CD4-positive, alpha-beta T cell treated with Interleukin-4 for 4 hours (primary cell): ENCODE results near the gene LYST.
A peak's percentile ranks its signal among the peaks of the same experiment; 100 is the strongest.

Experiments
- DNase-seq: peaks from one replicate; pipeline ENCODE4 v3.0.0-alpha.2; 2020

Gene LYST

DNA sequence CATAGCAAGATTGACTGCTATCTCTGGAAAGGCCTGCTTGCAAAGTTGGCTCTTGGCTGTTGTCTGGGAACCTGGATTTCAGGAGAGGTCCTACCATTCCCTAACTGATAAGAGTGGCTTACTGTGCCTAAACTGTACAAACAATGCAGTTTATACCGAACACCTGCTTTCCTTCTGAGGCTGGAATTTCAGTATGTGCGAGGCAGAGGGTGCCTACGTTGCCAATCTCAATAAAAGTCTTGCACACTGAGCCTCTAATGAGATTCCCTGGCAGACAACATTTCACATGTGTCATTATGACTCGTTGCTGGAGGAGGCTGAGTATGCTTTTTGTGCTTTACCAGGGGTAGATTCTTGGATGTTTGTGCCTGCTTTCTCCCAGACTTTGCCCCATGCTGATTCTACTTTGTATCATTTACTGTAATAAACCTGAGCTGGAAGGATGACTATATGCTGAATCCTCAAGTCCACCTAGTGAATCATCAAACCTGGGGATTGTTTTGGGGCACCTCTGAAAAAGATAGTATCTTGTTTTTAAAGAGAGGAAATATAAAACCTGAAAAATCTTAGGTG is 158.2 kb downstream of the LYST start:
- DNase-seq = no peak

DNA sequence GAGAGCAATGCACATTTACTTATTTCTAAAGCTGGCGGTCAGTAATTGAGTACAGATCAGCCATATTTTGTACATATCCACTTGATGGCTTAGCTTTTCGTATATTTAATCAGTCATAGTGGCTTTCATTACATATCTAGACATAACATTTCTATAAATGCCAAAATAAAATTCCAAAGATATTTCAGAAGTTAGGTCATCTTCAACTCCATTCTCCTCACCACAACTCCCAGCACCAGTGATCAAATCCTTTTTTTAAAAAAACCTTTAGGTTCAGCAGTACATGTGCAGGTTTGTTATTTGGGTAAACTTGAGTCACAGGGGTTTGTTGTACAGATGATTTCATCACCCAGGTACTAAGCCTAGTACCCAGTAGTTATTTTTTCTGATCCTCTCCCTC is 163.2 kb downstream of the LYST start:
- DNase-seq = no peak

DNA sequence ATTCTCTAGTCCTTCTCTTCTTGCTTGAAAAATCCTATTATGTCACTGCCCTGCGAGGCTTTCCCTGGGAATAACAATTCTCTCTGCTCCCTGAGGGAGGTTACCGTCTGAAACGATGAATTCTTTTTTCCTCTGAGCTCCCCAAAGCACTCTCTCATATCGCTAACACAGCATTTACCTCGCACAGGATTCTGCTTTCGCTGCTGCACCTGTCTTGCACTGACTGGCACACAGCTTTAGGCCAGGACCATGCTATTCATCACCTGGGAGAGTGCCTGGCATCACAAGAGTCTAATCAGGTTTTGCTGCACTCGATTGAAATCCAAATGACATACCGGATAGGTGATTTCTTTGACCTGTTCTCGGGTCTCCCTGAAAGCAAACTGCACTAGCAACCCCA is 164.3 kb downstream of the LYST start:
- DNase-seq = no peak

DNA sequence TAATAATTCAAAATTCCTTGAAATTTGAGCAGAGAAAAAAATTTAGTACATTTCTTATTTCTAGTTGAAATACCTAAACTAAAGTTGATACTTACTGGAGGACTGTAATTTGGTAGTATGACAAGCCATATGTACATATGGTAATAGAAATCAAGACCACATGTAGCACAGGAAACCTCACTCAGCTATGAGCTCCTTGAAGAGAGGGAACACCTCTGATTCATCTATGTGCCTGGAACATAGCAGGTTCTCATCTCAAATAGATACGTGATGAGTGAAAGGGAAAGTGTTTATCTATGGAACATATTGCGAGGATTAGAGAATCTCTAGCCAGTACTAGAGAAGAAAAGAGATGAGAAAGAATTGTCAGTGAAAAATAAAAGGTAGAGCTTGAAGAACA is 169.2 kb downstream of the LYST start:
- DNase-seq = peak; percentile 23

- DNase-seq = no peak
Measured at GRCh38 chr1:235689356-235689755, 177.3 kb downstream of the LYST start.

DNA sequence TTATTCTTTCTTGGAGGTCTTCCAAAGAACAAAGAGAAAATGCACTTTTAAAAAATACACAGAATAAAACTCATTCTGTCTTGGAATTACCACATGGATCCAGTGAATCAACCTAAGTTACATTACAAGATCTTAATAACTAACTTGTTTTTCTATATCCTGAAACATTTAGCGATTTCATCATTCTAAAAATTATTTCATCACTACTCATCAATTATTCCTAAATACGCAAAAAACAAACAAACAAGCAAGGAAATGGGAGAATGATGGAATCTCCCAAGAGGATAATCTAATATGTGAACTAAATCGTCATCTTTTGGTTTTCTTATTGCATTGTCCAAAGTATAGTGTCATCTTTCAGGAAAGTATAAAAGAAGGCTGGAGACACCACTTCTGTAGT is 178.6 kb downstream of the LYST start:
- no peak for DNase-seq

DNA sequence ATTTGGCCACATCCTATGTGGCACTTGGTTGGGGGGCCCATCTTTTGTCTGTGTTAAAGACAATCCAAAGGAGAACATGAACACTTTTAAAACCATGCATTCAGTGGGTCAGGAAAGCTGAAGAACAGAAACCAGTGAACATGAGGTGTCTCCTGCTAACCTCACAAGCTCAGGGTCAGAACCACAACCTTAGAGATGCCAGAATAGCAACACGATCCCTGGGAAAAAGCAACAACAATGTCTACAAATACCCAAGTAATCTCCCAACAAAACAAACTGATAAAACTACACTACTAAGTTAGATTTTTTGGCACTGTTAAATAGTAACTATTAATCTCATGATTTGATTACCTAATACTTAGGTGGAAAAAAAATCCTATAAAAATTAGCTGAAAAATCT is 183.1 kb downstream of the LYST start:
- no peak for DNase-seq

DNA sequence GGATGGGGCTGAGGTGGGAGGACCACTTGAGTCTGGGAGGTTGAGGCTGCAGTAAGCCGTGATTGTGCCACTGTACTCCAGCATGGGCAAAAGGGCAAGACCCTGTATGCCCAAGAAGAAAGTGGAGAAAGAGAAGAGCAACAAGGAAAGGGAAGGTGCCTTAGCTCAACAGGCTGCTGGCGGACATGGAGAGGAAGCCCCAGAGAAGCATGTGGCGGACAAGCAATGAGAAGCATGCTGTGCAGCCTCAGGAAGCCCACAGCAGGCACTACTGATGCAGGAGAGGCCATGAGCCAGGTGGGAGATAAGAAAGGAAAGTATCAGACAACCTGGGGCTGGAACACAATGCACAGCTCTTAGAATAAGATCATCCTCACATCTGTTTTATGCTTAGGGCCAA is 184.5 kb downstream of the LYST start:
- DNase-seq = no peak

- DNase-seq = no peak
Measured at GRCh38 chr1:235679644-235680043, 187.1 kb downstream of the LYST start.

DNA sequence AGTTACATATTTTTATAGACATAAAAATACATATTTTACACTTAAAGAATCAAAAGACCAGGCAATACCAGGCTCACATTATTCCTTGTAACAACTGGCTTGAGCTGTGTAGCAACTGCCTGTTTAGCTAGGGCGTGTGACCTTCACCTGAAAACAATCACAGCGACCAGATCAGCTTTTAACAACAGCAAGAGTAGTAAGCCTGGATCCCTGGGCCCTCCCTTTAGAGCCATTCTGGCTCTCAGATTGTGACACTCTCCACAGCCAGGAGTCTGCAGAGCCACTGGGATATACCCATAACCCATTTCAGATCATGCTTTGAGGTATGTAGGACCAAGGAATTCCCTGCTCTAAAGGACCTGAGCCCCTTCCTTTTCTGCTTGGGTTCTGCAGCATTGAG is 187.7 kb downstream of the LYST start:
- DNase-seq = no peak

GRCh38 chr1:235675152-235675890 is 191.4 kb downstream of the LYST start:
- DNase-seq = no peak

DNA sequence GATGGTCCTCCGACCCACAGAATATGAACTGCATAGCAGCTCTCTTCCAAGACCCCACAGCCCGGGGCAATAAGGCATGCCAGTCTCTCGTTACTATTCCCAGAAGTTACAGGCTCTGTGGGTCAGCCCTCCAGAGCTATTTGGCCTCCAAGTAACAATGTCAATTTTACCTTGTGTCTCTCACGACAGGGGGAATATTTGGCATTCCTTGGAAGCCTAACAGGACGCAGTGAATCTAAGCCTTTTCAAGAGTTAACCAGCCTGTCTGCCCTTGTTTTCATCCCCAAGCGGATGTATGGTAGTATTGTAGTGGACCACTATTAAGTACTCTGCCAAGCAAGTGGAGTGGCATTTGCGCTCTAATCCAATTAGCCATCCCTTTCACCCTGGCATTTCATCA is 192.7 kb downstream of the LYST start:
- no peak for DNase-seq

DNA sequence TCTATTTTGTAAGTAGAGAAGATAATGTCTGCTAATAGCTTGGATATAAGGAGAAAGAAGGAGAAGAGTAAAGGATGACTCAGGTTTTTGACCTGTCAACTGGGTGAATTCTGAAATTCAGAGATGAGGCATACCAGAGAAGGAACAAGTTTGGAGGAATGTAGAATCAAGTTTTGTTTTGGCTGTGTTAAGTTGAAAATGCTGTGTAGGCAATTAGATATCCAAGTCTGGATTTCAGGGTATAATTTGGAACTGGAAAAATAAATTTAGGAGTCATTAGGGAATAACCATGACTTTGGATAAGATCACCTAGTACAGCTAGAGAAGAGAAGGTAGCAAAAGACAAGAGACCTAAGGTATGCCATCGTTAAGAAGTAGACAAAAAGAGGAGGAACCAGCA is 194.7 kb downstream of the LYST start:
- no peak for DNase-seq

DNA sequence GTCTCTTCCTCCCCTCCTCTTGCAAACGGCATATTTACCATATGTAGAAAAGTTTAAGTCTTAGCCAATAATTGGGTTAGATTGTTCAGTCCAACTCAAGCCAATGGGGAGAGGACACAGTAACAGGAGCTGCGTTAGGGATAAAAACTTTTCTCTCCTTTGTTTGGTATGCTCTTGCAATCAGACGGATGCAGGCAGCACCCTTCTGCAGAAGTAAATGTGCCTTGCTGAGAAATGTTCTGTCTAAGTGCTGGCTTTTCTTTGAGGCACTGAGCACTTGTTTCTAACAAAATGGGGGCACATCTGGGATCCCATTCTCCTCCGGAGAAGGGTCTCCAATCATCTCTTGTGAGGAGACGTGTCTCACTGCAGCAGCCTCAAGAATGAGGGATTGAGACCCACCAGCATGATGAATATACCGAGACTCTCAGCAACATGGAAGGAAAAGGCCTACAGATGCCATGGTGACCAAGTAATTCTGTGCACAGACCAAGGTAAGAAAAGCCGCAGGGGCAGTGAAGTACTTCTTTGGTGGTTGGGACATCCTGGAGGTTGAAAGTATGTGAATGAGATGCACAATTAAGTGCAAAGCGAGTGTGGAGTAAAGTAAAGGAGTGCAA is 196.4 kb downstream of the LYST start:
- DNase-seq = no peak

DNA sequence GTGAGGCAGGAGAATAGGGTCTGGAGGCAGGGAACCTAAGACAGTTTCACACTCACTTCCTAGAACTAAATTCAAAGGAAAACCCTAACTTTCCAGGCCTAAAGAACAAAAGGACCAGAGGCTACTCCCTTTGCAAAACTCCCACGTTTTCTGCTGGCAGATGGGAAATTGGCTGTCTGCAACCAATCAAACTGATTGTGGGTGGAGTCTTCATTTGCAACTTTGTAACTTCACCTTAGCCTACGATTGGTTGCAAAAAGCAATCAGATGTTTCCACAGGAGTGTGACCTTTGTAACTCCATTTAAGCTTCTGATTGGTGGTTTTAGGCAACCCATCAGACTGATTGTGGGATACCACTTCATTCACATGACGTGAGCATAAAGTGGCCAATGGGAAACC is 197.4 kb downstream of the LYST start:
- DNase-seq = no peak

GRCh38 chr1:235663628-235664027 is 203.1 kb downstream of the LYST start:
- DNase-seq = no peak

DNA sequence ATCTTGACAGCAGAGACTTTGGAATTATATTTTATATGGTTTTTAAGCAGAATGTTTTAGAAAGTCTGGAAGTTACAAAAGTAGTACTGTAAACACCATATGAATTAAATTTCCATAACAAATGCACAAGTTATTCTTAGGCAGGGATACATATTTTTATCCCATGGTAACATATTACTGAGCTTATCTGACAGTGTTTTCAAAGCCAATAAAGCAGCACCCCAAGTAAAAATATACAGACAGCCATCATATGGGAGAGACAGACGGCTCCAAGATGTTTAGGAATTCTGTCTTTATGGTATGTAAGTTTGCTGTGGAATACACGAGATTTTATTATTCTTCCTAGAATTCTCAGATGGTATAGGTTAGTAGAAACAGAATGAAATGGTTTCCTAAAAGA is 205.1 kb downstream of the LYST start:
- DNase-seq = no peak

GRCh38 chr1:235659186-235659771 is 207.4 kb downstream of the LYST start:
- no peak for DNase-seq

- no peak for DNase-seq
Measured at GRCh38 chr1:235657747-235658526, 208.8 kb downstream of the LYST start.

DNA sequence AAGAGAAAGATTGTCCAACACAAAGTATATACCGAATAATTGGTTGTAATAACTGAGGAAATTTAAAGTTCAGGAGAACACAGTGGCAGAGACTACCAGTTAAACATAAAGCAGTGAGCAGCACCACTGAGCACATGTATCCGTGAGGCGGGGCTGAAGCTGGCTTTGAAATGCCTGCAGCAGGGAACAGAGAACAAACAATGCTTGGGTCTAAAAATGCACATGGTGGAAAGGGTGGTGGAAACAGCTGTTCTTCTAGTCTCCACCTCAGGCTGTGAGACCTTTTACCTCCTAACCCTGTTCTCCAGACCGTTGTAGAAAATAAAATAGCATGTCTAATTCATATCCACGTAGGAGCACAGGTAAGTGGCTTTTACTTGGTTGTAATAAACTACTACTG is 209.4 kb downstream of the LYST start:
- DNase-seq = no peak

- no peak for DNase-seq
Measured at GRCh38 chr1:235652364-235652763, 214.3 kb downstream of the LYST start.

DNA sequence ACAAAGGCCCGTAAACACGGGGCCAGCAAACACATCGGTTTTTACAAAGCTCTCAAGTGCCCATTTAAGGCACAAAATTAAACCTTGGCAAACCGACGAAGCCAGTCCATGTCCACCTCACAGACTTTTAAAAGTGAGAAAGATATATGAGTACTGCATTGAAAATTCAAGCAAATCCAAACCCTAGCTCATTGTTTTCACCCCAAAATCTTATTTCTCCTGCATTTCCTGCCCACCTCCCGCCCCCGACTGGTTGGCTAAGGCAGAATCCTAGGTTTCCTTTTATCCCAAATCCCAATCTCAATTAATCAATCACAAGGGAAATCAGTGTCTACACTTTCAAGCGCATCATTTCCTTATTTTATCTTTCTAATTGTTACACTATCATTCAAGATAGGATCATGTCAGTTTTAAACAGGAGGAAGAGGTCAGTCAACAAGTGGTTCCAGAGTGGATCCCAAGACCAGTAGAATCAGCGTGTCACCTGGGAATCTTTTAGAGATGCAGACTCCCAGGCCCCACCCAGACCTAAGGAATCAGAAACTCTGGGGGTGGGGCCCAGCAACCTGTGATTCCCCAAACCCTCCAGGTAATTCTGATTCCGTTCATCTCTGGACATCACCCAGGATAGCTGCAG is 215.4 kb downstream of the LYST start:
- no peak for DNase-seq
